Measurements from ENCODE around the gene MRTFA.

MRTFA gene

DNA sequence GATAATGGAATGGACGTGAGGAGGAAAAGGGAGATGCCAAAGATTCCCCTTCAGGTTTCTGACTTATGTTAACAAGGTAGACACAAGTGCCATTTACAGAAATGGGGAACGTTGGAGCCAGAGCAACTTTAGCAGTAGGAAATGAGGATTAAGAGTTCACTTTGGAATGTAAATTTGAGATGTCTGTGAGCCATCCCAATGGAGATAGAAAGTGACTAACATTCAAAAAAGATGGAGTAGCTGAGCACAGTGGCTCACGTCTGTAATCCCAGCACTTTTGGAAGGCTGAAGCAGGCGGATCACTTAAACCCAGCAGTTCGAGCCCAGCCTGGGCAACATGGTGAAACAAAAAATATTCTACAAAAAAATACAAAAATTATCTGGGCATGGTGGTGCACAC lies 19.9 kb downstream of the MRTFA start:
- Histone ChIP-seq H3K36me3 (ENCODE audit: control insufficient read depth, insufficient read depth, low read length) (no peaks in the 10 kb centered on the region), H3K9ac (no peak overlapping the region), H3K27me3 (ENCODE audit: control insufficient read depth, insufficient read depth, low read length) (no peaks in the 10 kb centered on the region), H3K27ac (no peak overlapping the region), H3K9me3 (ENCODE audit: control insufficient read depth, low read length) (no peaks in the 10 kb centered on the region), H3K4me2 (ENCODE audit: low read length) (no peak overlapping the region), H3K4me3 (ENCODE audit: low read depth, low read length) (no peak overlapping the region), H3K79me2 (peaks cover 11% of the 10 kb centered on the region), H3K4me1 (no peaks in the 10 kb centered on the region), H2AFZ (no peak overlapping the region)
- no peak for TF ChIP-seq CTCF (IDR thresholded peaks at IDR 0.05)

DNA sequence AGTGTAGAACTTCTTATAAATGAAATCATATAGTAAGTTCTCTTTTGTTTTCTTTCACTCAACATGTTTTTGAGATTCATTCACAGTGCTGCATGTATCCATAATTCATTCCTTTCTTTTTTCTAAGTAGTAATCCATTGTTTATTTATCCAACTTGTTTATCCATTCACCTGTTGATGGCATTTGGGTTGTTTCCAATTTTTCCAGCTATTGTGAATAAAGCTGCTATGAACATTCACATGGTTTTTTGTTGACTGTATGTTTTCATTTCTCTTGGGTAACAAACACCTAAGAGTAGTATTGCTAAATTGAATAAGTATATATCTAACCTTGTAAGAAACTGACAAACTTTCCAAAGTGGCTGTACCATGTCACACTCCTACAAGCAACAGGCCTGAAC lies 23.5 kb downstream of the MRTFA start:
- Histone ChIP-seq H3K27ac (no peak overlapping the region), H3K4me3 (ENCODE audit: low read depth, low read length) (no peak overlapping the region), H3K36me3 (ENCODE audit: control insufficient read depth, insufficient read depth, low read length) (no peaks in the 10 kb centered on the region), H2AFZ (no peak overlapping the region), H3K9ac (no peak overlapping the region), H3K9me3 (ENCODE audit: control insufficient read depth, low read length) (no peaks in the 10 kb centered on the region), H3K27me3 (ENCODE audit: control insufficient read depth, insufficient read depth, low read length) (no peaks in the 10 kb centered on the region), H3K4me1 (no peaks in the 10 kb centered on the region), H3K4me2 (ENCODE audit: low read length) (no peak overlapping the region), H3K79me2 (peaks cover 2% of the 10 kb centered on the region)
- no peak for TF ChIP-seq CTCF (IDR thresholded peaks at IDR 0.05)

DNA sequence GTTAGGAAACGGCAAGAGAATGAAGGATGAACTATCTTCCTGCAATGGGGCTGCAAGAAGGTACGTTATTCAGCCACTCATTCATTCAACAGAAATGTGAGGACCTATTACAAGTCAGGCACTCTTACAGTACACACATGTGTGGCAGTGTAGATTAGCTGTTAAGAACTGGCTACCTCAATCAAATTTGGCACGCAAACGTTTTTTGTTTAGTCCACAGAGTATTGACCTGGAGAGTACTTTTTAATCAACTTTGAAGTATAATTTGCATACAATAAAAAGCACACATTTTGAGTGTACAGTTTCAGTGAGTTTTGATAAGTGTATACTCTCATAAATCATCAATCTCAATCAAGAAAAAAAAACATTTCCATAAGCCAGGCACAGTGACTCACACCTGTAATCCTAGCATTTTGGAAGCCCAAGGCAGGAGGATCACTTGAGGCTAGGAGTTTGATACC lies 24.2 kb downstream of the MRTFA start:
- Histone ChIP-seq H3K4me1 (peaks cover 3% of the 10 kb centered on the region), H3K27me3 (ENCODE audit: control insufficient read depth, insufficient read depth, low read length) (no peaks in the 10 kb centered on the region), H2AFZ (no peak overlapping the region), H3K9me3 (ENCODE audit: control insufficient read depth, low read length) (no peaks in the 10 kb centered on the region), H3K79me2 (no peaks in the 10 kb centered on the region), H3K27ac (no peak overlapping the region), H3K36me3 (ENCODE audit: control insufficient read depth, insufficient read depth, low read length) (no peaks in the 10 kb centered on the region), H3K9ac (no peak overlapping the region), H3K4me3 (ENCODE audit: low read depth, low read length) (no peak overlapping the region), H3K4me2 (ENCODE audit: low read length) (no peak overlapping the region)
- TF ChIP-seq CTCF (IDR thresholded peaks at IDR 0.05), result no peak

- no peak for TF ChIP-seq CTCF (IDR thresholded peaks at IDR 0.05)
- Histone ChIP-seq H3K4me1 (peaks cover 4% of the 10 kb centered on the region), H3K9me3 (ENCODE audit: control insufficient read depth, low read length) (no peaks in the 10 kb centered on the region), H3K27me3 (ENCODE audit: control insufficient read depth, insufficient read depth, low read length) (no peaks in the 10 kb centered on the region), H3K79me2 (no peaks in the 10 kb centered on the region), H3K4me3 (ENCODE audit: low read depth, low read length) (no peak overlapping the region), H3K4me2 (ENCODE audit: low read length) (no peak overlapping the region), H3K27ac (no peak overlapping the region), H2AFZ (no peak overlapping the region), H3K9ac (no peak overlapping the region), H3K36me3 (ENCODE audit: control insufficient read depth, insufficient read depth, low read length) (no peaks in the 10 kb centered on the region)
These were observed 24.9 kb downstream of the MRTFA start for GRCh38 chr22:40611606-40612005.

DNA sequence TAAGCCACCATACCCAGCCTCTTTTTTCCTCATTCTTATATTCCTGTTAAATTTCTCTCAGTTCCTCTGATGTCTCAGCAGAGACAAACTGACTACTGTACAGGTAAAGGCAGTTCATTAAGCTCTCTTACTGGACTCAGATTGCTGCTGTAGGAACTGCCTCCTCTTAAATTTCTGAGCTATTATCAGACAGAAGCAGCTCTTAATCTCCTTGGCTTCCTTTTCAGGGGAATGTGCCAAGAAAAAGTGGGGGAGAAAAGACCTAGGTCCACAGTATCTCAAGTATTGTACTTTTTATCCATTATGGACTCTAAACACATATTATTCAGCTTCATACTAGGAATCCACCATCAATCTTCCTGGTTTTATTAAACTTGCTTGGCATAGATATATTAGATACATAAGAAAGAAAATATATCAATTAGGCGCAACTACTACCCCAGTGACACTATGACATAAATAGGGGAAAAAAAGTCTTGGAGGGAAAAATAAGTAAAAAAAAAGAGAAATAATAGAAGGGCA lies 26.1 kb downstream of the MRTFA start:
- no peaks in the 10 kb centered on the region for H3K79me2 ChIP-seq
- H3K27ac ChIP-seq, result no peak overlapping the region
- H3K27me3 ChIP-seq (ENCODE audit: control insufficient read depth, insufficient read depth, low read length), result no peaks in the 10 kb centered on the region
- H3K4me3 ChIP-seq (ENCODE audit: low read depth, low read length), result no peak overlapping the region
- no peaks in the 10 kb centered on the region for H3K9me3 ChIP-seq (ENCODE audit: control insufficient read depth, low read length)
- no peak overlapping the region for H3K4me2 ChIP-seq (ENCODE audit: low read length)
- no peak overlapping the region for H2AFZ ChIP-seq
- no peaks in the 10 kb centered on the region for H3K36me3 ChIP-seq (ENCODE audit: control insufficient read depth, insufficient read depth, low read length)
- H3K9ac ChIP-seq, result no peak overlapping the region
- peaks cover 9% of the 10 kb centered on the region for H3K4me1 ChIP-seq
- TF ChIP-seq CTCF (IDR thresholded peaks at IDR 0.05), result no peak

All from parathyroid adenoma (tissue), 2 donors.